Pons (tissue), 1 donor: ENCODE measurements around the gene RABGAP1L.
"Not testable (repeated sequence)": the region's sequence is repeated elsewhere in the genome, so short reads cannot be mapped to it uniquely, and the experiment has no call there.

Source experiments
- DNase-seq: peaks from one replicate; pipeline ENCODE4 v3.0.0-alpha.2; 2016; ENCODE audit warnings: low spot score

RABGAP1L gene

GRCh38 chr1:174874331-174875053 lies 715.2 kb downstream of the RABGAP1L start:
- peak; percentile 52 for DNase-seq

GRCh38 chr1:174875306-174875705 lies 716.0 kb downstream of the RABGAP1L start:
- DNase-seq = peak; percentile 31

- DNase-seq = peak; percentile 36
Observed at GRCh38 chr1:174877208-174877673, 717.9 kb downstream of the RABGAP1L start.

GRCh38 chr1:174880171-174880570 lies 720.9 kb downstream of the RABGAP1L start:
- no peak for DNase-seq

GRCh38 chr1:174883409-174883808 lies 724.1 kb downstream of the RABGAP1L start:
- peak; percentile 59 for DNase-seq

- DNase-seq = no peak
Observed at GRCh38 chr1:174884038-174884437, 724.7 kb downstream of the RABGAP1L start.

- no peak for DNase-seq
Observed at GRCh38 chr1:174884566-174884965, 725.2 kb downstream of the RABGAP1L start.

DNA sequence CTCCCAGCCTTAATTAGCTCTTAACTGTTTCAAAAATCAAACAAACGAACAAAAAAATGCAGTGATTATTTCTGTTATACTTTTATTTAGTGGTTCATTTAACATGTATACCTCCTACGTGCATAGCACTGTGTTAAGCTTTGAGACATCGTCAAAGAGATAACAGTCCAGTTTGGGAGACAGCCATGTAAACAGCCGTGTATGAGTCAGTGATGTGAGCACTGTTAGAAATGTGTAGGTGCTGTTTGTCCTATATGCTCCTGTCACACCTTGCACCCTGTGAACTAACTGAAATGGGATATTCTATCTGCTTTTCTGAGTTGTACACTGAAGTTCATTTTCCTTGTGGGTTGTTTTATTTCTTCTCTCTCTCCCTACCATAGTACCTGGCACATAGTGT lies 730.7 kb downstream of the RABGAP1L start:
- DNase-seq = no peak

DNA sequence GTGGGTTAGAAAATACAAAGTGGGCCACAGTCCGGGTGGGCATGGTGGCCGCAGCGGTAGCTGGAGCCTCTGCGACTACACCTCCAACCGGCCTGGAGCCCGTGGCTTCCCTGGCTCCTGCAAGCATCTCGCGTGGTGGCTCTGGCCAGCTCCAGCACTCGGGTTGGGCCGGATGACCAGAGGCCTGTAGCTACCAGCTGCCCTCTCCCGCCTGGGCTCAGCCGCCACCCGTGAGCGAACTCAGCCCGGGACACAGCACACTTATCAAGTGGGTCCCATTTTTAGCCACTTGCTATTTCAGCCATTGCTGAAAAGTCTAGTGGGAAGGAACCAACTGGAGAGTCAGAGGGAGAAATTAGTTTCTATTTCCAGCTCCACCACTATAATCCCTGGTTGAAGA lies 732.7 kb downstream of the RABGAP1L start:
- DNase-seq = no peak

GRCh38 chr1:174894117-174894762 lies 734.9 kb downstream of the RABGAP1L start:
- no peak for DNase-seq

DNA sequence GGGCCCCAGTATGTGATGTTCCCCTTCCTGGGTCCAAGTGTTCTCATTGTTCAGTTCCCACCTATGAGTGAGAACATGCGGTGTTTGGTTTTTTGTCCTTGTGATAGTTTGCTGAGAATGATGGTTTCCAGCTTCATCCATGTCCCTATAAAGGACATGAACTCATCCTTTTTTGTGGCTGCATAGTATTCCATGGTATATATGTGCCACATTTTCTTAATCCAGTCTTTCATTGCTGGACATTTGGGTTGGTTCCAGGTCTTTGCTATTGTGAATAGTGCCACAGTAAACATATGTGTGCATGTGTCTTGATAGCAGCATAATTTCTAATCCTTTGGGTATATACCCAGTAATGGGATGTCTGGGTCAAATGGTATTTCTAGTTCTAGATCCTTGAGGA lies 736.3 kb downstream of the RABGAP1L start:
- DNase-seq = not testable (repeated sequence)

GRCh38 chr1:174898102-174898797 lies 738.9 kb downstream of the RABGAP1L start:
- no peak for DNase-seq

DNA sequence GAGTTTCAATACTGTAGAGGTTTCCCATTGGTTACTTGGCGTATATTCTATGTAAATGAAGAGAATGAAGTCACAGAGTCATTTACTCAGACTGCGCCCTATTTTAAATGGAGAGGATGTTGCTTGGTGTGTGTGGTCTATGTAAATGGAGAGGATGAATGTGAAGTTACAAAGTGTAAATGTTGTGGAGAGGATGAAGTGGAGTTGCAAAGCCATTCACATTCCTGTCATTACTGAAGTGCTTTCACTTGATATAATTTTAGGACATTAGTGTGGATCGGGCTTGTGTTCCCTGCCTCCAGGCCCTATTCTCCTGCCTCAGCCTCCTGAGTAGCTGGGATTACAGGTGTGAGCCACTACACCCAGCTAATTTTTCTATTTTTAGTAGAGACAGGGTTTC lies 741.0 kb downstream of the RABGAP1L start:
- DNase-seq = no peak

DNA sequence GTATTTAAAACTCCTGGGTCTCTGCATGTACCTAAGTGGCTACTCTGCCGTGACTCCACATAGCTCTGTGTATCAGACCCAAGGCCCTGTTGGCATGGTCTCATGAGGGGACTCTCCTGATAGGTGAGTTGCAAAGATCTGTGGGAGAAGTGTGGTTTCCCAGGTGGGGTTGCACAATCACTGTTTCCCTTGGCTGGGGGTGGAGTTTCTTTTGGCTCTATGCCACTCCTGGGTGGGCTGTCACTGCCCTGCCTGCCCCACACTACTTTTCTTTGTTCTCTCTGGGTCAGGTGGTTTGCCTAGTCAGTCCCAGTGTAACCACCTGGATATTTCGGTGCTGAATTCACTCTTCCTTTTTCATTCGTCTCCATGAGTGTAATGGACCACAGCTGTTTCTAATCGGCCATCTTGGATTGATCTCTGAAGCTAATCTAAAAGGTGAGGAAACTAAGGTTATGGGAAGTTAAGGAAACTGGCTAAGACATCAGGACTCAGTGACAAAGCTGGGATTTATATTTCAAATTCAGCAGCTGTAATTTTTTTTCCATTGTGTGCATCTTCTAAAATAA lies 743.3 kb downstream of the RABGAP1L start:
- DNase-seq = no peak

GRCh38 chr1:174911606-174912005 lies 752.3 kb downstream of the RABGAP1L start:
- no peak for DNase-seq

GRCh38 chr1:174912264-174912663 lies 752.9 kb downstream of the RABGAP1L start:
- no peak for DNase-seq

GRCh38 chr1:174913225-174913903 lies 754.0 kb downstream of the RABGAP1L start:
- no peak for DNase-seq

DNA sequence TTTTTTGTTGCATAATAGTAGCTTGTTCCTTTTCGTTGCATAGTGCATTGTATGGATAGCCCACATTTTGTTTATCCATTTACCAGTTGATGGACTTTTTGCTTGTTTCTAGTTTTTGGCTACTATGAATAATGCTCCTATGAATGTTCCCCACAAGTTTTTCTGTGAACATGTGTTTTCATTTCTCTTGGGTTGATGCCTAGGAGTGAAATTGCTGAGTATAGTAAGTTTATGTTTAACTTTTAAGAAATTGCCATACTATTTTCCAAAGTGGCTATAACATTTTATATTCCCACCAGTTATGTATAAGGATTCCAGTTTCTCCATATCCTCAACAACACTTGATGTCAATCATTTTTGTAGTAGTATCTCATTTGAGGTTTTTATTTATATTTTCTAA lies 755.7 kb downstream of the RABGAP1L start:
- DNase-seq = no peak

DNA sequence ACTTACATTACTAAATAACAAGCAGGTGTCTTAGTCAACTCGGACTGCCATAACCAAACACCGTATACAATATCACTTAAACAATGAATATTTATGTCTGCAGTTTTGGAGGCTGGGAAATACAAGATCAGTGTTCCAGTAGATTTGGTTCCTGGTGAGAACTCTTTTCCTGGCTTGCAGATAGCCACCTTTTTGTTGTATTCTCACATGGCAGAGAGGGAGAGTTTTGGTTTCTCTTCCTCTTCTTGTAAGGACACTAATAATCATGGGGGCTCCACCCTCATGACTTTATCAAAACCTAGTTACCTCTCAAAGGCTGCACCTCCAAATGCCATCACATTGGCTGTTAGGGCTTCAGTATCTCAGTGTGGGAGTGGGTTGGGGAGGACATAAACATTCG lies 757.5 kb downstream of the RABGAP1L start:
- no peak for DNase-seq

DNA sequence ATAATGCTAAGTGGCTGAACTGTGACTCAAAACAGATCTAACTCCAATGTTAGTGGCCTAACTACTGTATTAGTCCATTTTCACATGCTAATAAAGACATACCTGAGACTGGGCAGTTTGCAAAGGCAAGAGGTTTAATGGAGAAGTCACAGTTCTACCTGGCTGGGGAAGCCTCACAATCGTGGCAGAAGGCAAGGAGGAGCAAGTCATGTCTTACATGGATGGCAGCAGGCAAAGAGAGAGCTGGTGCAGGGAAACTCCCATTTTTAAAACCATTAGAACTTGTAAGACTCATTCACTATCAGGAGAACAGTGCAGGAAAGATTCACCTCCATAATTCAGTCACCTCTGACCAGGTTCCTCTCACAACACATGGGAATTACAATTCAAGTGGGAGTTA lies 760.8 kb downstream of the RABGAP1L start:
- no peak for DNase-seq

- DNase-seq = no peak
Observed at GRCh38 chr1:174922121-174922520, 762.8 kb downstream of the RABGAP1L start.

- DNase-seq = no peak
Observed at GRCh38 chr1:174923820-174924219, 764.5 kb downstream of the RABGAP1L start.
